Activated CD4-positive, alpha-beta T cell treated with anti-CD3 and anti-CD28 coated beads for 24 hours (primary cell): Measurements from ENCODE around the gene ARHGAP21.
A peak's percentile ranks its signal among the peaks of the same experiment; 100 is the strongest.

ENCODE experiments used
- DNase-seq, 2 donors: peaks; one replicate each; pipeline ENCODE4 v3.0.0-alpha.2; 2020; ENCODE audit warnings: low read depth in 2 of 2

Gene ARHGAP21

DNA sequence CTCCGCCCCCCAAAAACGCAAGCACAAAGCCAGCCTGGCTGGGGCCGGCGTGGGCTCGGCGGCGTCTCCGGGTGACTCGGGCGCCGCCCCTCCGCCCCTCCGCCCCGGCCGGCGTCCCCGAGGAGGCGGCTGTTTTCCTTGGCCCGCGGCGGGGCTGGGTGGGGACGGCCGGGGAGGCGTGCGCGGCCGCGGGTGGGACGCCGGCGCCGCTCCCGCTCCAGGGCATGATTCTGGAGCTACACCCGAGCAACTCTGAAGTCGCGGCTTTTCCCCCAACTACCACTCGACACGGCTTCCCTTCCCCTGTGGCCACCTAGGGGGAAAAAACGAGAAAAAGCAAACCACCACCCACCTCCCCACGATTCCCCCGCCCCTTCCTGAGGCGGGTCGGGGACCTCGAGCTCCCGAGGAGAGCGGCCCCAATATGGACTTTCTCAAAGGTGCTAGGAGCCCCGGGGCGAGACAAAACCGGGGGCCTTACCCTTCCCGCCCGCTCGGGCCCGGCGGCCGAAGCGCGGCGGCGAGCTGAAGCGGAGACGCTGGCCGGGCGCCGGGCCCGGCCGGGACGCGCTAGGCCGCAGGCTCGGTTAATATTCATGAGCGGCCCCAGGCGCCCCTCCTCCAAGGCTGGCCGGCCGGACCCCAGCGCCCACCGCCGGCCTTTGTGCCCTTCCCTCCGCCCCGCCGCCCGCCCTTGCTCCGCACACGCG, 856 bp downstream of the ARHGAP21 start:
- DNase-seq, result peak in 1 of 2 donors; percentile 15

DNA sequence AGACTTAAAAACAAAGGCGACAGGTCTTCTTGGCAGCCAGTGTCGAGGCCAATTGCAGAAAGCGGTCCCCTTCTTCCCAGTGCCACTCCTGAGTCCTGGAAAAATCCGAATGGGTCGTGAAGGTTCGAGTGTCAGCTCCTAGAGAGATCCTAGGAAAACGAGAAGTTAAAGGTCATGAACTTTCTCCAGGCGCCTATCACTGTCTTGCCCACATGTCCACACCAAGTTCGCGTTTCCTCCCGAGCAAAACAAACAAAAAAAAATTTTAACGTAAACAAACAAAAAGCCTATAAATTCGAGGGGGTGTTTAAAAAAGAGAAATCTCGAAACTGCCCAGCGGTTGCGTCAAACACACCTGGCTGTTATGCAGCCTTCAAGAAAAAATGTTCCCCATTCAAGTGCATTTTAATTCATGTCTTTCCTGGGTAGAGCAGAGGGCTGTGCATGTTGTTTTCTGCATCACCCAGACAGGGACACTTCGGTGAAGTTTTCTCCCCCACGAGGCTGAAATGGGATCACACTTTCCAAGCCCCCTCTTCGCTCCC, 1.5 kb downstream of the ARHGAP21 start:
- DNase-seq, result no peak

DNA sequence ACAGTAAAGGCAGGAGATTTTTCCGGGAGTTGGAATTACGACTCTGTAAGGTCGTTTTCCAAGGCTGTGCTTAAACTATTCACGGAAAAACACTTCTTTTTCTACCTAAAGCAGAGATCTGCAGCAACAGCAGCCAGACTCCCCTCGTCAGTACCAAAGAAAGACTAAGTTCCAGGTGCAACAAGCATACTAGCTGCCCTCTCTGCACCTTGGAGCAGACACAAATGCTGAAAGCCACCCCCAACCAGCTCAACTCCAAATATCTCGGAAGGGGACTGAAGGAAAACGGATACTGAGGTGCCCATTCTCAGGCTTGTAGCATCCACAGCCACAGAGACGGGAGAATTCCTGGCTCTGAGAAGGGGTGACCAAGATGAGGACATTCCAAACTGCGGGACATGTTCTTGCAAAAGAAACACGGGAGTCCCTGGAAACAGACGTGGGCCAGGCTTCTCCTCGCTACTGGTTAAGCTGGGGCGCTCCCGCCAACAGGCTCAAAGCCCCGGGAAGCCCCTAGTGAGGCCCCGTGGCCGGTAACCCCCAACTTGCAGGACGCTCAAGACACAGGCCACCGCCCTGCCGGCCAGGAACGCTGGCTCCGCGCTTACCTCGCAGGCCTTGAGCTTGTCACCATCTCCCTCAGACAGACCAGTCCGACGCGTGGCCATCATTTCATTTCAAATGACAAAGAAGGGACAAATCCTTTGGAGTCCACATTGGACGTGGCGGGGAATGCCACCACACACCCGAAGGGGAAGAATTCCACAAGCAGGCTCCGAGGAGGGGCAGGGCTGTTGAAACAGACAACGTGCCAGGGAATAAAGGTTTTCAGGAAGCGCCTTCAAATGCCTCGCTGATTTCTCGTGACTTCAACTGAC, 2.2 kb downstream of the ARHGAP21 start:
- no peak for DNase-seq

DNA sequence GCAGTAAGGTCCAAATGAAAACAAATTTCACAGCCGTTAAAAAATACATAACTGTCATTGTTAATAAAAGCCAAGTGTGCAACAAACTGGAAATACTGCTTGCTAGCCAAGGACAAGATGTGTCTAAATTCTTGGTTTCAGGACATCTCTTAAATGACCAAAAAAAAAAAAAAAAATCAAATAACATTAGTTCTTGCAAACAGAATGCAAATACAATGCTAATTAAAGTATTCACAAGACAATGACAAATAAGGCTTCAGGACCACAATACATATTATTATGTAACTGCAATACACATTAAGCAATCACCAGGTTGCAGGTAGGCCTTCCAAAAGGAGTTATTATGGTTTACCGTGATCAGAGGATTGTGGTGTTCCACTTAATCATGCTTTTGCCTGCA, 3.6 kb downstream of the ARHGAP21 start:
- DNase-seq, result no peak

DNA sequence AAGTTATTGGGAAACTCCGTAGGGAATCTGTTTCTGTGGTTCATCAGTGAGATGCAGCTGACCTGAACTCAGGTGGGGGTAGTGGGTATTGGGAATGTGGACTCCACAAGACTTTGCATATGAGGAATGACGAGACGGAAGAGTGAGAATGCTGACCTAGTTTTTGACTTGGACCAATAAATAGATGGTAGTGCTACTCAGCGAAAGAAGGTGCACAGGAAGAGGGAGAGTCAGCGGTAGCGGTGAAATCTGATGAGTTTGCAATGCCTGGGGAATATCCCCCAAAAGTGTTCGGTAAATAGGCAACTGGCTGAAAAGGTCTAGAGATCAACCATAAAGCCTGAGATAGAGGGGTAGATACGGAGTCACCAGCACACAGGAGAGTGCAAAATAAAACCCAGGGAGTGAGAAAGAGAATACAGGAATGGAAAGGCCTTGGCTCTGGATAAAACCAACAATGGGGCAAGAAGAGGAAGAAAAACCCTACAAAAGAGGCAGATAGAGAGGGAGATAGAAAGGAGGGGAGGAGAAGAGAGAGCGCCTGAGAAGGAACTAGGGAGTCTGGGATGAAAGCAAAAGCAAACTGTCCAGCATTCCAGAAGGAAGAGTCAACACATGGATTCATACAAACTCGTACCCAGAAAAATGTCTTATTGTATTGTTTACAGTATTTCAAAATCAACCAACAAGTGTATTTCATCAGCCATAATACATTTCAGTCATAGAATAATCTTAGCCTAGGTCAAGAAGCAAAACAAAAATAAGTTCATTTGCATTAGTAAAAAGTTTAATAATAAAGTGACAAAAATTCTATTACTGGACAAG, 5.4 kb downstream of the ARHGAP21 start:
- DNase-seq, result no peak

DNA sequence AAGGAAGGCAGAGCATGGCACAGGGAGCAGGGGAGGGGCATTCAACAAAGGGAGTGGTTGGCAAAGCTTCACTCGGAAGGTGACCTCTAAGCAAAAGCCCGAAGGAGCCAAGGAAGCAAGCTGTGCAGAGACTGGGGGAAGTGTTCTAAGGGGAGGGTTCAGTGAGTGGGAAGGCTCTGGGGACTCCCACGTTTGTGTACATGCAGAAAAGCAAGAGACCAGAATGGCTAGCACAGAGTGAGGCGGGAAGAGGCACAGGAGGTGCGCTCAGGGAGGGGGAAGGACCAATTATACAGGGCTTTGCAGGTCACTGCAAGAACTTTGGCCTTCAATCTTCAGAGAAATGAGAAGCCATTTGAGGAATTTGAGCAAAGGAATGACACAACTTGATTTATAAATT, 7.4 kb downstream of the ARHGAP21 start:
- DNase-seq, result no peak

DNA sequence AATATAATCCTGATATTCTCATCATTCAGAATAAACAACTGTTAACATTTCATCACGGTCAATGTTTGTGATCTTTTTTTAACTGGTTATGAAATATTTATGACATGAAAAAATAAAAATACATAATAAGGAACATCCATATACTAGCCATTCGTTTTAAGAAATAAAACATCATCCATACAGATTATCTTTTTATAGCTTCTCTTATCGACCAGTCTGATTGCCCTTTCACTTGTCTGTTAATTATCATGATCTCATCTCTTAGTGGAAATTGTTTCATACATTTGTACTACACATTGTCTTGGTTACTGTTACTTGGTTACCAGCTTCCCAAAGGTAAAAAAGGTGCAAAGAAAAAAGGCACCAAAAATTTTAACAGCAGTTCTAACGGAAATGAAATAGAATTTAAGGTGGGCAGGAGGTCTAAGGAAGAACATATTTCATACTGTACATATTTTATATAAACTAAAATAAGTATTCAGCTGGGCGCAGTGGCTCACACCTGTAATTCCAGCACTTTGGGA, 8.4 kb downstream of the ARHGAP21 start:
- DNase-seq, result no peak

DNA sequence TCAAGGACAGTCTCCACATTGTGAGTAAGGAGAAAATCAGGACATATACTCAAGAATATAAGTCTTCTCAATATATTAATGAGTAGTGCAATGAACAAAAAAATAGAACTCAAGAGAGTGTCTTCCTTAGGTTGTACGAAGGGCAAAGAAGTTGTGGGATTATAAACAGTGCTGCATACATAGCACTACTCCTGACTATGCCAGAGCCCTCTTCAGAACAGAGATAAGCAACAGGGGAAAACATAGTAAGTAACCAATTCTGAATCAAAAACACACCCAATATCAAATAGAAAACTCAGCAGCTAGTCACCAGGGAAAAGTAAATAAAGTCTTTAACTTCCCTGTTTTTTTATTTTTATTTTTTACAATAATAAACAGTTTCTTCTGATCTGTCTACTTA, 10.6 kb downstream of the ARHGAP21 start:
- no peak for DNase-seq

DNA sequence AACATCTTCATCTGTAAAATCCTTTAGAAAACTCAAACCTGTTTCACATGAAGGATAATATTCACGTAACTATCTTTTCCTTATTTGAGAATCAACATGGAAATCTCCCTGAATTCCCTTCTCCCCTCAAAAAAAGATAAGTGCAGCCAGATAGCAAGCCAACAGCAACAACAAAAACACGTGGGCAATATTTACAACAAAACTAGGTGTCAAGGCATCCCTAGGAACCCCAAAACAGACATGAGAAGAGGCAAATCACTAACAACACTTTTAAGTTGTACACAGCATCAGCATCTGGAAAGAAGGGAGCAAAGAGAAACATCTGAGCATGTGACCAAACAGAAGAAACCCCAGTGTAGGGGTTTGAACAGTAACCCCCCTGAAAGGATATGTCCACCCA, 12.2 kb downstream of the ARHGAP21 start:
- no peak for DNase-seq

DNA sequence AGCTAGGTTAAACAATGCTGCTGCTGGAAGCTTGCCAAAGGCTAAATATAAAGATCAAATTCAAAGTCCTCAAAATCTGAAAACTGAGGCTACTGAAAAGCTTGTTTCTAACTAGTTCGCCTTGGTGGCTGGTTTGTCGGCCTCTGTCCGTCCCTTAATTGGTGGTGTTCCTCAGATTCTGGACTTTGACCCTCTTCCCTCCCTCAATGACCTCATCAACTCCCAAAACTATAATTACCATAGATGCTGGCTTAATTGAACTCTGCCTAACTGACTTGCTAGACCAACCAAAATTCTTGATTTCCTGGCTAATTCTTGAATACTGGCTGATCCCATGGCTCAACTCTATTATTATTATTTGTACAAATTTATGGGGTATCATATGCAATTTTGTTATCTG, 15.6 kb downstream of the ARHGAP21 start:
- no peak for DNase-seq

DNA sequence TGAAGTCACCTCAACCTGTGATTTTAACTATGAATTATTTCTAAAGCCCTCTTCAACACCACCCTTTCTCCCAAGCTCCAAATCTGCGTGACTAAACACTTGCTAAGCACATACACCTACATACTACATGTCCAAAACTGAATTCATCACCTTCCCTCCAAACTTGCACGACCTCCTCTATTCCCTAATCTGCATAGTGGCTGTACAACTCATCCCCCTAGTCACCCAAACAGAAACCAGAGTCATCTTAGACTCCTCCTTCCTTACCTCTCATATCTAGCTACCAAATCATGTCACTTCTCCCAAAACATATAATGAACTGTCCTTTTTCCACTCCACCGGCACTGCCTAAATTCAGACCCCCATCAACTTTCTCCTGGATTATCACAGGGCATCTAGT, 16.2 kb downstream of the ARHGAP21 start:
- DNase-seq, result no peak

DNA sequence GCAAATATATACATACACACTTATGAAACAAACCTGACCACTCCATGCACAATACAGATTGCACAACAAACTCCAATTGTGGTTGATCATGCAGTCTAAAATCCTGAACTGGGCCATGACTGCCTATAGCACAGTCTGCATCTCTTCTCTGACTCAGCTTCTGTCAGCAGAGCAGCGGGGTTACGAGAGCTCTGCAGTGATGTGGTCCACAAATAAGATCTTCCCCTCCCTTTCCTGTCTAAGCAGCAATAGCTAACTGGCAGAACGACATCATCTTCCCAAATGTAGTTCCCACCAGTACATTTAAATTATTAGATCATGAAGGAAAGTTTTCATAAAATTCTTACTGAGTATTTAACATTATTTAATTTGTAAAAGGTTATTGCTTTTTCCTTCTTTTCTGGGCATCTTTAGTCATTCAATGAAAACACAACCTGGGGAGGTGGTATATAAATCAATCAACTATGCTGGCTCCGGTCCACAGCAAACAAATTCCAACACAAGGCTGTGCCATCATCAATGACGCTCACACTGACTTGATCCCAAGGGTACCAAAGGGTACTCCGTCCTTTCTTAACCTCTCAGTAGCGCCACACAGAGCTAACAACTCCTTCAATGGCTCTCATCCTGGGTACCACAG, 17.1 kb downstream of the ARHGAP21 start:
- no peak for DNase-seq

DNA sequence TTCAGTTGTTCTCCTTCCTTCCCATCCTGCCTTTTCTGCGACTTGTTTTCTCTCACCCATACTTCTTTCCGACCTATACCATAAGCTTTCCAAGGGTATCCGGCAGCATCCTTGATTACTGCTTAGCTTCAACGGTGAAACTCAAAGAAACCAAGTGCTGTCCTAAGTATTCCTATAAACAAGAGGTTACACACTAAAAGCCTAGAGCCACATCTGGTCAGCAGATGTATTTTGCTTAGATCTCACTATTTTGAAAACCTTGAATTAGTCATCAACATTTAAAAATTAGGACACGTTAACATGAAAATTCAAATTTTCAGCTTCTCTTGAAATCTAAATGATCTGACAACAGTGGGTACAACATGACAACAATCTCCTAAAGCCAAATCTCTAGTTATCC, 20.0 kb downstream of the ARHGAP21 start:
- no peak for DNase-seq

DNA sequence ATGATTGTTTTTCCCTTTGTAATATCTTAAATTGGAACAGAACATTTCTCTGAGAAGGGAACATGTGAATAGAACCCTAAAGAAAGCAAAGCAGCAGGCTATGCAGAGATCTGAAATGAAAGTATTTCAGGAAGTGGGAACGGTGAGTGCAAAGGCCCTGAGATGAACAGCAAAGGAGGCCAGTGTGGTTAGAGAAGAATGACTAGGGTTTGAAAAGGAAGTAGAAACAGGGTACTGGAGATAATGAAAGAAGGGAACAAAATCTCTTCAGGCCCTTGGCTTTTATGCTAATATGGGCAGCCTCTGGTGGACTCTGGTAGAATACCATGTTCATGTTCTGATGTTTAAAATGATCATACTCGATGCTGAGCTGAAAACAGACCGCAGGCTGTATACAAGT, 22.2 kb downstream of the ARHGAP21 start:
- DNase-seq, result no peak

DNA sequence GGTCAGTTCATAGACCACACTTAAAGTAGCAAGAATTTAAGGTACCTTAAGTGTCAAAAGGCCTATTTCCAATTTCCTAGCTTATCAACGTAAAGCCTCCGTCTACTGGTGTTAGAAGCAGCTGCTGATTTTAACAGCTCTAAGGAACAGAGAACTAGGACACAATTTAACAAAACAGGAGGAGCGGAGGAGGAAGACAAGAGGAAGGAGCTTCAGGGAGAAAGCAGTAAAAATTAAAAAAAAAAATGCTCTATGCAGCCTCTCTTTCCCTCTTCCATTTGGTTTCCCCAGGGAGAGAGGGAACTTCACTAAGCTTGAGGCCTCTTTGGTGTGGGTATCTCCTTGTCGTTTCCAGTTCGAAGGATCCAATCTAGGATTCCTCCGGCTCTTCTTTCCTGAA, 22.7 kb downstream of the ARHGAP21 start:
- DNase-seq, result no peak

DNA sequence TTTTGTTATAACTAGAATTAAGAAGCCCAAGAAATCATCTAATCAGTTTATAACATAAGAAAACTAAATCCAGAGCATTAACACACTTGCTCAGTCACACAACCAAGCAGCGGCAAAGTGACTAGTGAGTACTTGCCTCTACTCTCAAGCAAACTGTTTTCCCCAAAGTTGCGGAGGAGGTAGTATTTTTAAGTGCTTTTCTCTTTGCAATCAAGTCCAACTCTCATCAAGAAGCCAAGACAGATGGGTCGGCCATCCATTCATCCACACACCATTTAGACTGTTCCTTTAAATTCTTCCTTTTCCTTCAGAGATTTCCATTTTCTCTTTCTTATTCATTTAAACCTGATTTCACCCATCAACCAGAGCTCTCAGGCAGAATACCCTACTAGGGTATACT, 25.4 kb downstream of the ARHGAP21 start:
- DNase-seq, result no peak

DNA sequence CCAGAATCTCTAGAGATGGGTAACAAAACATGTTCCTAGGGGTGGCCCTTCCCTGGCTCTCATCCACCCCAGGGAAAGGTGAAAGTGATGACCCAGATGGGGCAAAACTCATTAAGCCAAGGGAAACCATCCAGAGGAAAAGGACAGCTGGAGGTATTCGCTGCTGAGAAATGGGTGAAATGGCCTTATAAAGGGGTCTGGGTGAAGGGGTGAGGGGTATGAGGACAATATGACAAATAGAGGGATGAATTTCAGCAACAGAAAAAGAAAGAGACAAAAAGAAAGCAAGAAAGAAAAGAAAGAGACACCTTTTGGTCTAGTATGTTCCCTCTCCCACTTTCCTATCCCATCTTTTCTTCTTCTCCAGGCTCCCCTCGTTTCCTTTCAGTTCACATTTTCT, 26.6 kb downstream of the ARHGAP21 start:
- no peak for DNase-seq

DNA sequence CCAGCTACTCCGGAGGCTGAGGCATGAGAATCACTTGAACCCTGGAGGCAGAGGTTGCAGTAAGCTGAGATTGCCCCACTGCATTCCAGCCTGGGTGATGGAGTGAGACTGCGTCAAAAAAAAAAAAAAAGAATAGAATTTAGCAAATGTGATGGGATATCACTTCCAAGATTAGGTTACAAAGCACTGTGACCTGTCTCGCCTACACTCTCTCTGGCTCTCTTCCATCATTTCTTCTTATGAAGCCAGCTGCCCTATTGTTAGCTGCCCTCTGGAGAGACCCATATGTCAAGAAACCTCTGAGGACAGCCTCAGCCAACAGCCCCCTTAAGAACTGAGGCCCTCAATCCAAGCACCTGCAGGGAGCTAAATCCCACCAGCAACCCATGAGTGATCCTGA, 28.2 kb downstream of the ARHGAP21 start:
- no peak for DNase-seq

DNA sequence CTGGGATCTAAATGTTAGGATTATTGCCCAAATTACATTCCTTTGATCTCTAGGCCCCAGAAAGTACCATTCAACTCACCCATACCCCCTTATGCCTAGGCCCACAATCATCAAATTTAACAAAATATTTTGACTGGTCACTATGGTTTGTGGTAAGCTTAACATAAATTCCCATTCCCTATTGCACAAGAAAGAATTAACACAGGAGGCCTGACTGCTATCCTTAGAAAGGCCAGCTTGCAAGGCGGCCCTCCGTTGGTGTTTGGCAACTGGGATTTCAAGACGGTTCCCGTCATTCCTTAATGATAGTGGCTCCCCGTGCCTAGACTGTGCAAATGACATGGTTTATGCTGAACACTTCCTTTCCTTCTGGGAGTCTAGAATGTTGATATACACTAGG, 29.6 kb downstream of the ARHGAP21 start:
- DNase-seq, result no peak

DNA sequence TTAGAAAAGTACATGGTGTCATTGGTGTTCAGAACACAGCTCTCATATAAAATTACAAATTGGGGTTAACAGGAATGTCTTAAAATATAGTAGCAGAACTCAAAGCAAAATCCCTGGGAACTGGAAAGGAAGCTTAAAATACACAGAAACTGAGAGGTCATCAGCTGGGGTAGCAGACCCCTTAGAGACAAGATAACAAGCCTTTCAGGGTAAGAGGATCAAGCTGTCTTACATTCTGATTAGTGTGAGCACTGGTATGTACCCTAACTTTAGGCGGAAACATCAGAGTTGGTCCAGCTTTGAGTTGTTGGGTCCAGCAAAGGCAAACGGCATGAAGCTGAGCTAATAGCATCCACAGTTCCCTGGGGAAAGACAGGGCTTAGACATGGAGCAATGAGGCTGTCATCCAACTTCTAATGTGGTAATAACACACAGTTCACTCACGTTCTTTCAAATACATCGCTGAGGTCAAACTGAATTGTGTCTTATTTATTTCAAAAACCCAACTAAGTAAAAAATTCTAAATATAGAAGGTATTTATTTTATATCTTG, 32.6 kb downstream of the ARHGAP21 start:
- DNase-seq, result no peak

DNA sequence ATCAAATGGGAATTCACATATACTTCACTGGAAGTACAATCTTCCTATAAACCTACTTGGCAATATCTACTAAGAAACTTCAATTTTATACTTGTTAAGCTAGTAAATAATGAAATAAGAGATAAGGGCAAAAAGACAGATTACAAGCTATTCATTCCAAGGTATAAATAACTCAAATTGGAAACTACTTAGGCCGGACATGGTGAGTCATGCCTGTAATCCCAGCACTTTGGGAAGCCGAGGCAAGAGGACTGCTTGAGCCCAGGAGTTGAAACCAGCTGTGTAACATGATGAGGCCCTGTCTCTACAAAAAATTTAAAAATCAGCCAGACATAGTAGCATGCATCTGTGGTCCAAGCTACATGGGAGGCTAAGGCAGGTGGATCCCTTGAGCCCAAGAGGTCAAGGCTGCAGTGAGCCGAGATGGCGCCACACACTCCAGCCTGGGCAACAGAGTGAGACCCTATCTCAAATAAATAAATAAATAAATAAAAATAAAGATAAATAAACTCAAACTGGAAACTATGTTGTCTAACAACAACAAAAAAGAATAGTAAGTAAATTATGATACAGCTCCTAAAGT, 37.6 kb downstream of the ARHGAP21 start:
- no peak for DNase-seq
